ENCODE data around the gene CACNB2.
"Not testable (repeated sequence)": the region's sequence is repeated elsewhere in the genome, so short reads cannot be mapped to it uniquely, and the experiment has no call there.

GRCh38 chr10:18181382-18181781 lies 41.2 kb downstream of the CACNB2 start:
- TF ChIP-seq ZNF512 (CRISPR knock-in tag; IDR thresholded peaks at IDR 0.05; ENCODE audit: borderline replicate concordance); CTCF (IDR thresholded peaks at IDR 0.05); JUN (CRISPR knock-in tag; IDR thresholded peaks at IDR 0.05); ARID4B (CRISPR knock-in tag; IDR thresholded peaks at IDR 0.05; ENCODE audit: borderline replicate concordance); MXD4 (CRISPR knock-in tag; IDR thresholded peaks at IDR 0.05; ENCODE audit: borderline replicate concordance); ZBTB43 (CRISPR knock-in tag; IDR thresholded peaks at IDR 0.05); ZNF232 (CRISPR knock-in tag; IDR thresholded peaks at IDR 0.05); STAT6 (CRISPR knock-in tag; conservative IDR thresholded peaks at IDR 0.05; ENCODE audit: low read depth); CREM (CRISPR knock-in tag; IDR thresholded peaks at IDR 0.05); SP1 (CRISPR knock-in tag; conservative IDR thresholded peaks at IDR 0.05): not testable (repeated sequence)
